Fibroblast of skin of right quadriceps (primary cell): ENCODE results near the gene BRD7.

Experiments
- DNase-seq: peaks from one replicate; pipeline ENCODE4 v3.0.0-alpha.2; 2013

The BRD7 gene

GRCh38 chr16:50388496-50388895 is 19.7 kb upstream of the BRD7 start:
- DNase-seq = no peak

GRCh38 chr16:50386774-50387173 is 18.0 kb upstream of the BRD7 start:
- DNase-seq = no peak

- peak; percentile 10 for DNase-seq
Measured at GRCh38 chr16:50386139-50386538, 17.4 kb upstream of the BRD7 start.

- DNase-seq = no peak
Measured at GRCh38 chr16:50384500-50385135, 15.8 kb upstream of the BRD7 start.

- DNase-seq = no peak
Measured at GRCh38 chr16:50381679-50382440, 13.1 kb upstream of the BRD7 start.

- DNase-seq = no peak
Measured at GRCh38 chr16:50378417-50378816, 9.6 kb upstream of the BRD7 start.

GRCh38 chr16:50377001-50377400 is 8.2 kb upstream of the BRD7 start:
- DNase-seq = no peak

- DNase-seq = no peak
Measured at GRCh38 chr16:50373780-50374179, 5.0 kb upstream of the BRD7 start.

GRCh38 chr16:50373345-50373701 is 4.5 kb upstream of the BRD7 start:
- no peak for DNase-seq

GRCh38 chr16:50372611-50373344 is 4.0 kb upstream of the BRD7 start:
- DNase-seq = no peak

- DNase-seq = peak; percentile 29
Measured at GRCh38 chr16:50371936-50372595, 3.3 kb upstream of the BRD7 start.

GRCh38 chr16:50371036-50371716 is 2.4 kb upstream of the BRD7 start:
- DNase-seq = no peak

GRCh38 chr16:50369133-50369804 is 481 bp upstream of the BRD7 start:
- no peak for DNase-seq

GRCh38 chr16:50367777-50368409 is 895 bp downstream of the BRD7 start:
- DNase-seq = no peak

GRCh38 chr16:50365791-50366575 is 2.8 kb downstream of the BRD7 start:
- no peak for DNase-seq

- DNase-seq = no peak
Measured at GRCh38 chr16:50363656-50364055, 5.1 kb downstream of the BRD7 start.

- DNase-seq = no peak
Measured at GRCh38 chr16:50360779-50361178, 8.0 kb downstream of the BRD7 start.

- DNase-seq = peak; percentile 53
Measured at GRCh38 chr16:50360033-50360778, 8.6 kb downstream of the BRD7 start.

- DNase-seq = no peak
Measured at GRCh38 chr16:50359626-50360025, 9.2 kb downstream of the BRD7 start.
